K562 (cell line): ENCODE measurements around the gene ADAMTSL2. TPM values are rescaled to one million over a fixed set of nuclear protein-coding genes. Genes with fewer than 3 reads are reported as not detected.

Source experiments
- ATAC-seq: fragments of 200-7000 bp; cut with Tn5 transposase; 3 replicates; pipeline ENCODE4 v1.9.1; 2020; ENCODE audit warnings: moderate library complexity
- BruUV-seq: library from RNA; stranded (reverse); fragments of 400-500 nt; replicated peaks from 2 replicates; lab custom pipeline; 2021; lab: Mats Ljungman, UMichigan
- CTCF ChIA-PET: fragments of 300-600 bp; formaldehyde crosslinking; extraction: SDS; loops from one replicate; lab custom pipeline; 2021; ENCODE audit warnings: low intra/inter-chr PET ratio; lab: Yijun Ruan, JAX
- POLR2A ChIA-PET: fragments of 300-600, 350-650 bp; sonication (Branson Sonifier 250); formaldehyde crosslinking; extraction: SDS; loops from one replicate; lab custom pipeline; 2021; ENCODE audit warnings: antibody characterized with exemption, inconsistent platforms; lab: Yijun Ruan, JAX
- DNase-seq, 4 experiments: peaks; one replicate each; pipeline versions ENCODE4 v3.0.0 to v3.0.0-alpha.2; 2011 to 2018; ENCODE audit warnings: low spot score in 3 of 4, mixed read lengths in 3 of 4; ENCODE audit errors: extremely low read depth in 1 of 4
- FAIRE-seq: peaks from 2 replicates; lab custom pipeline; 2011; peaks lifted over from hg19 to GRCh38; lab: Jason Lieb, UNC
- H2AFZ ChIP-seq: 2 replicates; pipeline ENCODE4 v1.6.0; 2011; ENCODE audit warnings: low read depth, low read length, control low read depth, inconsistent platforms
- H3K27ac ChIP-seq: fragments of 200-600 bp; 3 replicates; pipeline ENCODE4 v1.8.0; 2011; ENCODE audit warnings: low read depth, mild to moderate bottlenecking, control low read depth, inconsistent platforms, low read length, moderate library complexity, mixed read lengths; ENCODE audit errors: extremely low read depth
- H3K27me3 ChIP-seq, 2 experiments: fragments of 300-600 bp in 1 of 2; 2 replicates in 1 of 2; 3 replicates in 1 of 2; pipeline versions ENCODE4 v1.6.0 to v1.8.0; 2011; ENCODE audit warnings: inconsistent platforms in 2 of 2, low read length in 2 of 2, mild to moderate bottlenecking in 1 of 2, mixed read lengths in 1 of 2, moderate library complexity in 1 of 2; ENCODE audit not compliant: control insufficient read depth in 2 of 2, insufficient read depth in 2 of 2
- H3K36me3 ChIP-seq: fragments of 300-600 bp; 3 replicates; pipeline ENCODE4 v1.8.0; 2011; ENCODE audit warnings: mild to moderate bottlenecking, low read length, inconsistent platforms; ENCODE audit not compliant: control insufficient read depth, insufficient read depth
- H3K4me1 ChIP-seq, 2 experiments: fragments of 200-600 bp in 1 of 2; replicated peaks in 1 of 2; 2 replicates in 1 of 2; 3 replicates in 1 of 2; pipeline versions ENCODE4 v1.5.1 to v1.8.0; 2011; ENCODE audit warnings: inconsistent platforms in 2 of 2, low read length in 2 of 2, mild to moderate bottlenecking in 1 of 2, mixed read lengths in 1 of 2, moderate library complexity in 1 of 2; ENCODE audit not compliant: control insufficient read depth in 2 of 2, insufficient read depth in 2 of 2
- H3K4me2 ChIP-seq: 2 replicates; pipeline ENCODE4 v1.6.1; 2011; ENCODE audit warnings: low read length, control low read depth, inconsistent platforms, mixed read lengths; ENCODE audit not compliant: insufficient read depth
- H3K4me3 ChIP-seq: fragments of 200-600 bp; sonication (generic), shearing (Covaris generic); 2 replicates; pipeline ENCODE4 v1.5.1; 2016; ENCODE audit warnings: control low read depth, inconsistent platforms
- H3K79me2 ChIP-seq: fragments of 200-600 bp; 3 replicates; pipeline ENCODE4 v1.8.0; 2011; ENCODE audit warnings: low read length, inconsistent platforms; ENCODE audit not compliant: control insufficient read depth, insufficient read depth
- H3K9ac ChIP-seq, 2 experiments: 2 replicates each; pipeline versions ENCODE4 v1.6.0 to v1.6.1; 2011; ENCODE audit warnings: low read depth in 2 of 2, low read length in 2 of 2, control low read depth in 1 of 2, inconsistent platforms in 1 of 2, mild to moderate bottlenecking in 1 of 2, mixed read lengths in 1 of 2; ENCODE audit not compliant: insufficient read depth in 1 of 2
- H3K9me1 ChIP-seq: one replicate; pipeline ENCODE4 v1.6.0; 2011; ENCODE audit warnings: inconsistent platforms, mild to moderate bottlenecking, low read length, moderate library complexity; ENCODE audit not compliant: control insufficient read depth, insufficient read depth
- H3K9me3 ChIP-seq: replicated peaks from 2 replicates; pipeline ENCODE4 v1.5.1; 2011; ENCODE audit warnings: low read depth, low read length, inconsistent platforms; ENCODE audit not compliant: control insufficient read depth, insufficient read depth
- H4K20me1 ChIP-seq: replicated peaks from 2 replicates; pipeline ENCODE4 v1.6.1; 2011; ENCODE audit warnings: low read length, inconsistent platforms, mixed read lengths; ENCODE audit not compliant: control insufficient read depth, insufficient read depth
- PML ChIP-seq: IDR thresholded peaks from 2 replicates; pipeline ENCODE4 v1.6.1; 2012; ENCODE audit warnings: low read length, inconsistent platforms
- ZNF507 ChIP-seq: conservative IDR thresholded peaks from 2 replicates; pipeline ENCODE4 v1.6.1; 2017; ENCODE audit warnings: missing genetic modification characterization, missing compliant biosample characterization
- WGBS: fragments of 100-300 bp; shearing (Covaris generic); methylation state at CpG from one replicate; pipeline ENCODE4 v1.1.6; 2016; ENCODE audit warnings: low coverage, mixed read lengths; ENCODE audit not compliant: insufficient coverage; ENCODE audit errors: missing lambda C conversion rate; 5-methylcytosine and 5-hydroxymethylcytosine counted together
- in situ Hi-C: fragments of 300-500 bp; cut with MboI; formaldehyde crosslinking; loops from 4 replicates; pipeline ENCODE4 v1.15.0; 2018; ENCODE audit warnings: inconsistent platforms, mixed read lengths
- intact Hi-C: fragments of 100-400 bp; cut with micrococcal nuclease; formaldehyde crosslinking; loops from 2 replicates; pipeline ENCODE4 v1.14.2; 2022
- polyA plus RNA-seq, 8 experiments: library from polyadenylated mRNA; depleted of rRNA in 4 of 8; stranded (reverse) in 5 of 8; unstranded in 3 of 8; fragments of >200 nt; fragmentation: Nextera tagmentation in 2 of 8; fragmentation: Illumina TruSeq in 1 of 8; extraction: Ambion mirVana in 2 of 8; extraction: Trizol in 1 of 8; gene quantifications; 2 replicates each; pipeline versions ENCODE4 v1.2.1 to v1.2.3, GENCODE V29; 2011 to 2014; ENCODE audit warnings: inconsistent platforms in 1 of 8, missing spikeins in 1 of 8
- total RNA-seq, 7 experiments: library from RNA; depleted of rRNA in 6 of 7; stranded (reverse); fragments of >200 nt in 6 of 7; fragmentation: Illumina TruSeq in 2 of 7; extraction: Trizol in 2 of 7; gene quantifications; 2 replicates each; pipeline versions ENCODE4 v1.2.1 to v1.2.3, GENCODE V29; 2011 to 2021; ENCODE audit warnings: low replicate concordance in 1 of 7
- TF ChIP-seq, protein P1 (sequence below): fragments of 450-650 bp; formaldehyde crosslinking; IDR thresholded peaks from 2 replicates; pipeline ENCODE4 v1.4.0; 2020; ENCODE audit warnings: mild to moderate bottlenecking, moderate library complexity

The ADAMTSL2 gene
- total and polyA plus RNA-seq, 9 of the 15 experiments (the other 6 are each of a cell fraction or from before 2014, with no cell fraction given) = 0.04 TPM; not detected in 8

DNA sequence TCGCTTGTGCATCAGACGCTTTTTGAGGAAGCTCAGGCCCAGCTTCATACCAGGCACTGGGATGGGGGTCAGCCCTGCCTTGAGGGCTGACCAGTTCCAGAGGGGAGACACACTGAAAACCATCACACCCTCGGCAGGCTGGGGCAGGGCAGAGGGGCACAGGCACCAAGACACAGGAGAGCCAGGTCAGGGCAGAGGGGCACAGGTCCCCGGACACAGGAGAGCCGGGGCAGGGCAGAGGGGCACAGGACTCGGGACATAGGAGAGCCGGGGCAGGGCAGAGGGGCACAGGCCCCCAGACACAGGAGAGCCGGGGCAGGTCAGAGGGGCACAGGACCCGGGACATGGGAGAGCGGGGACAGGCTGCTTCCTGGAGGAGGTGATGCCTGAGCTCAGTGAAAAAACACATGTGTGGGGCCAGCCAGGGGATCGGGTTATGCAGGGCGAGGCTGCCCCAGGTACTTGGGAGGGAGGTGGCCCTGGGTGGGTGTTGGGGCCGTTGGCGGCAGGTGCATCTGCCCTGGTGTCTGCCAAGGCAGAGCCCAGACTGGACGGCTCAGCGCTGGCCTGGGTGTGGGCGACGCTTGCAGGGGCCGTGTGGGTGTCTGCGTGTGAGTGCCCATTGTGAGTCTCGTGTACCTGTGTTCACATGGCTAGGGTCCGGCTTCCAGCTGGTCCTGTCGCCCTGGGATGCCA is 40.5 kb upstream of the ADAMTSL2 start:
- Histone ChIP-seq H3K27ac (no peak overlapping the region), H3K27me3 (peaks cover 34 to 96% of the 10 kb centered on the region in 2 experiments; a peak in 4 of 5 replicates), H2AFZ (no peak overlapping the region), H3K79me2 (no peaks in the 10 kb centered on the region), H4K20me1 (no peaks in the 10 kb centered on the region), H3K4me3 (no peak overlapping the region), H3K4me2 (no peak overlapping the region), H3K9me1 (no peaks in the 10 kb centered on the region), H3K9ac (no peak overlapping the region), H3K4me1 (peaks cover 0 to 35% of the 10 kb centered on the region in 2 experiments; a peak in 2 of 5 replicates), H3K9me3 (no peaks in the 10 kb centered on the region; the same call in 1 of the 2 replicates), H3K36me3 (no peaks in the 10 kb centered on the region)
- CTCF ChIA-PET = no interaction called here
- in situ Hi-C loops = no loop called here
- BruUV-seq = no TSS peak
- no peak for ATAC-seq
- no peak for FAIRE-seq
- POLR2A ChIA-PET = interaction anchor here (0.7 to 1.1 kb wide), 2 partner anchors 10 to 67 kb away, joined by 3 read pairs; no protein-coding TSS in a partner anchor
- intact Hi-C loops = no loop called here
- DNase-seq = no peak
- 2% methylated on average over 20 of the region's 23 CpGs for WGBS
- no peak for TF ChIP-seq ZNF507
- TF ChIP-seq PML = no peak
- TF ChIP-seq, protein P1, sequence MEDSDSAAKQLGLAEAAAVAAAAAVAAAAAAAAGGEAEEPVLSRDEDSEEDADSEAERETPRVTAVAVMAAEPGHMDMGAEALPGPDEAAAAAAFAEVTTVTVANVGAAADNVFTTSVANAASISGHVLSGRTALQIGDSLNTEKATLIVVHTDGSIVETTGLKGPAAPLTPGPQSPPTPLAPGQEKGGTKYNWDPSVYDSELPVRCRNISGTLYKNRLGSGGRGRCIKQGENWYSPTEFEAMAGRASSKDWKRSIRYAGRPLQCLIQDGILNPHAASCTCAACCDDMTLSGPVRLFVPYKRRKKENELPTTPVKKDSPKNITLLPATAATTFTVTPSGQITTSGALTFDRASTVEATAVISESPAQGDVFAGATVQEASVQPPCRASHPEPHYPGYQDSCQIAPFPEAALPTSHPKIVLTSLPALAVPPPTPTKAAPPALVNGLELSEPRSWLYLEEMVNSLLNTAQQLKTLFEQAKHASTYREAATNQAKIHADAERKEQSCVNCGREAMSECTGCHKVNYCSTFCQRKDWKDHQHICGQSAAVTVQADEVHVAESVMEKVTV = no peak
